Stimulated activated naive CD8-positive, alpha-beta T cell treated with anti-CD3 and anti-CD28 coated beads, Interleukin-15, Interleukin-2, amounts not matched to agents 100 U/mL and 50 U/mL, for 24 hours (primary cell): ENCODE results near the gene MRO.
"Not testable (repeated sequence)": the region's sequence is repeated elsewhere in the genome, so short reads cannot be mapped to it uniquely, and the experiment has no call there.

Experiments
- ATAC-seq: fragments of 150-1000 bp; cut with Tn5 transposase; one replicate; pipeline ENCODE4 v1.10.0; 2021
- DNase-seq: peaks from one replicate; pipeline ENCODE4 v3.0.0; 2021

Gene MRO

GRCh38 chr18:50791599-50792438, 28.0 kb downstream of the MRO start:
- ATAC-seq (no peak), DNase-seq (no peak)

GRCh38 chr18:50790948-50791347, 28.9 kb downstream of the MRO start:
- ATAC-seq (no peak), DNase-seq (no peak)

DNA sequence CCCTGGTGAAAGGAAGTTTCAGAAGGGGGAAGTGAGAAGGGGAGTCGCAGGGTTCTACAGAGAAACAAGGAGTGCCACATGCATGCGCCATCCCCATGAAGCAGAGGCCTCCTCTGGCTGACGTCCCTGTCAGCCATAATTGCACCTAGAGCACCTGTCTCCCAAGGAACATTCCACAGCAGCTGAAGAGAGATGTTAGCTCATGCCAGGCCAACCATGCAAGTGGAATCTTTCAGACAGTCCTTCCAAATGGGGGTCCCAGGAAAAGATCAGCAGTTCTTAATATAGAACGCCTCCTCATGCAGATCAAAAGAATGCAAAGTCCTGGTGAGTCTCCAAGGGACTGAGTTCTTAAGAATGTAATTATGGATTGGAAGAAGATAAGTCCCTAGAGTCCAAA, 29.6 kb downstream of the MRO start:
- DNase-seq = no peak
- ATAC-seq = no peak

- DNase-seq (no peak), ATAC-seq (no peak)
Measured at GRCh38 chr18:50788284-50788683, 31.5 kb downstream of the MRO start.

DNA sequence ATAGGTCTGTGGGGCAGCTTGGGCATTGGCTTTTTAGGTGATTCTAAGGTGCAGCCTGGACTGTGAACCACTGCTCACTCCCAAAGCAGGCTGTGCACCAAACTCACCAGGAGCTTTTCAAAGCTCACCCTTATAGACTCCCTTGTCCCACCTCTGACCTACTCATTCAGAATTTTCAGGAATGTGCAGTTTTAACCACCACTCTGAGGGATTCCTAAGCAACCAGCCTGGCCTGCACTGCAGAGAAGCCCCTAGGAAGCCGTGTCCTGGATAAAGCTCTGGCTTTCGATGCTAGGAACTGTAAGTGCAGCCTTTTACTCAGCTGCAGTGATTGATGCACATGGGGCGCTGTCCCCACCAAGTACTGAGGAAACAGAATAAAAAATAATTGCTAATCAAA, 33.0 kb downstream of the MRO start:
- no peak for ATAC-seq
- DNase-seq = no peak

GRCh38 chr18:50783553-50783952, 36.3 kb downstream of the MRO start:
- DNase-seq = no peak
- no peak for ATAC-seq

- ATAC-seq, DNase-seq: not testable (repeated sequence)
Measured at GRCh38 chr18:50779021-50779420, 40.8 kb downstream of the MRO start.

- ATAC-seq (no peak), DNase-seq (no peak)
Measured at GRCh38 chr18:50776383-50776782, 43.4 kb downstream of the MRO start.

GRCh38 chr18:50775726-50776125, 44.1 kb downstream of the MRO start:
- DNase-seq (no peak), ATAC-seq (no peak)

GRCh38 chr18:50775207-50775606, 44.6 kb downstream of the MRO start:
- no peak for ATAC-seq
- DNase-seq = no peak

GRCh38 chr18:50769463-50769862, 50.4 kb downstream of the MRO start:
- ATAC-seq = no peak
- no peak for DNase-seq

DNA sequence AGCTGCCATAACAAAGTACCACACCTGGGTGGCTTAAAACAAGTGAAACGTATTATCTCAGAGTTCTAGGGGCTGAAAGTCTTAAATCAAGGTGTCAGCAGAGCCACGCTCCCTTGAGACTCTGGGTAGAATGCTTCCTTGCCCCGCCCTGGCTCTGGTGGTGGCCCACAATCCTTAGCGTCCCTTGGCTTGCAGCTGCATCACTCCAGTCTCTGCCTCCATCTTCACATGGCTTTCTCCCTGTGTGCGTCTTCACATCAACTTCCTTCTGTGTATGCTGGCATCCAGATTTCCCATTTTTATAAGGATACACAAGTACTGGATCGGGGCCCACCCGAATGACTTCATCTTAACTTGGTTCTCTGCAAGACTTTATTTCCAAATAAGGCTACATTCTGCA, 62.5 kb downstream of the MRO start:
- DNase-seq (no peak), ATAC-seq (no peak)

- no peak for ATAC-seq
- no peak for DNase-seq
Measured at GRCh38 chr18:50754297-50754696, 65.5 kb downstream of the MRO start.

GRCh38 chr18:50753311-50753710, 66.5 kb downstream of the MRO start:
- ATAC-seq (no peak), DNase-seq (no peak)

DNA sequence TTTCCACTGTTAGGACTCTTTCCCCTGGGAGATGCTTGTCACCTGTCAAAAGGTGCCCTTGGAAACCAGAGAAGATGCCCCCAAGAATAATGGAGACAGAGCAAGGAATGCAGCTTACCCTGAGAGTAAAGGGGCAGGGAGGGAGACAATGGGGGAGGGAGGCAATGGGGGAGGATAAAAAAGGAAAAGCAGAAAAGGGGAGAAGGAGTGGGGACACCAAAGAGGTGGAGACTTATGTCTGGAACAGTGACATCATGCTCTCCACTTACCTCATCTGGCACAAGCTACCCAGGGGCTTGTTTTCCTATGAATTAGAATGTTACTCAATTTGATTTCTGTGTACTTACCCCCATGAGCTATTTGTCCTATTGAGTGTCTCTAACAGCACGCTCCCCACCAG, 67.9 kb downstream of the MRO start:
- no peak for ATAC-seq
- DNase-seq = no peak

- ATAC-seq = no peak
Measured at GRCh38 chr18:50751490-50751889, 68.3 kb downstream of the MRO start.

DNA sequence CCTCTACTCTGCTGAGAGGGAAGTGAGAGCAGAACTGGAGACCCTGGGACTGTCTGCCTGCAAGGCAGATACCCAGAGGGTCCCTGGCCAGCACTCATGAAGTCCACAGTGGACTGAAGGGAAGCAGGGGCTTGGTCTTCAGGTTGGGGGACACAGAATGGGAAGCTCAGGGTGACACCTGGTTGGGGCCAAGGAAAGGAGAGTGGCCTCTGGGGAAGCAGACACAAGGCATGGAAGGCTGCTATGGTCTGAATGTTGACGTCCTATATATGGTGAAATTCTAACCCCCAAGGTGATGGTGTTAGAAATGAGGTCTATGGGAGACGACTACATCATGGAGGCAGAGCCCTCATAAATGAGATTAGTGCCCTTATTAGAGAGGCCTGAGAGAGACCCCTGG, 69.3 kb downstream of the MRO start:
- DNase-seq = no peak

More at GRCh38 chr18:50751490-50751889, 68.3 kb downstream of the MRO start:
- DNase-seq = no peak

DNA sequence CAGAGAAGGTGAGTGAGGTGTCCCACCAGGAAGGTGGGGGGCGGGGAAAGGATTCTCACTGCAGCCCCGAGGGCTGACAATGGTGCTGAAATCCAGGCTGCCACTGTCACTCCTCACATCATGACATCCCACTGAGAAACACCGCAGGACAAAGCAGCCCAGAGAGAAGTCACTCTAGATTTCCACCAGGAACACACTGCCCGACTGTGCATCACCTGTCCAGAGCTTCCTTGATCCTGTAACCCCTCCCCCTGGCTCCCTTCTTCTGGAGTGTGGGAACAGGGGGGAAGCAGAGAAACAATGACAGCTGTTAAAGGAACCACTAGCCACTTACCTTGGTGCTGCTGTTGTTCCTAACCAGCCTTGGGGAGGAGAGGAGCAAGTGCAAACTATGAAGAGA, 69.9 kb downstream of the MRO start:
- ATAC-seq = no peak
- no peak for DNase-seq

More for the DNA sequence above, 69.3 kb downstream of the MRO start:
- no peak for ATAC-seq

- ATAC-seq (no peak), DNase-seq (no peak)
Measured at GRCh38 chr18:50749421-50749820, 70.4 kb downstream of the MRO start.

DNA sequence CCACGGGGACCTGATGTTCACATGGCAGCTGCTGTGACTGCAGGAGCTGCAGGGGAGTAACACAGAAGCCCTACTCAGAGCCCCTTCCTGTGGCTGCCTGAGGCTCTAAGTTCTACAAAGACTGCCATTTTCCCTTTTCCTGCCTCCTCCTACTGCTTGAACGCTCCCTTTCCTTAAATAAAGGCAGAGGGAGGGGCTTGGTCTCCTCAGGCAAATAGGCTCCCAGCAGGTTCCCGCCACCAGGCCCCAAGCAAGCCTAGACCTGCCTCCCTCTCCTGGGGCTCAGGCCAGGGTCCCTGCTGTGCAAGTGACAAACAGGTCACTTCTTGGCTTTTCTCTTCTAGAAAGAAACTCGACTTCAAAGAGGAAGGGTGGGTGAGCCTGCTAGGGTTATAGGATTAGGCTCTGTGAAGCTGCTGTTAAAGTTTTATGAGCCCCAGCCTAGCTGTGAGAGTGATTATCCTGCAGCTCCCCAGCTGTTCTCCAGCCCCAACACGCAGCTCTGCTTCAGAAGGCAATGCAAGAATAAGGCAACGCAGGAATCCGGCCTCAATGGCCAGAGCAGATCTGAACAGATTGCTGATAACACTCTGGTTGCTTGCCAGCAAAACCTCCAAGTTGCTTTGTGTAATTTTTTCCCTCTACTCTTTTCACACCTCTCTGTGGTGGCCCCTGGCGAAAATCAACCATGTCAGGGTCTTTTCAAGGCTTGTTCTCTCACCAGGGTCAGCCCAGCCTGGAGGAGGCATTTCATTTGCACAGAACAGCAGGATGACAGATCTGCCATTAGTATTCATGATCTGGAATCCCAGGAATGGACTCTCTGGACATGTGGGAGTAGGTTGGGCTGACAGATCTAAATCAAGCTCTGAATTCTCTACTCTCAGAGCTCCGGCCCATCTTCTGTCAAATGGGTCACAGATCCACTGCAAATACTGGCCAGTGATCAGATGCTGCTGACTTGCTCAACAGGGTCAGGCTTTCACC, 71.3 kb downstream of the MRO start:
- DNase-seq = no peak
- no peak for ATAC-seq

DNA sequence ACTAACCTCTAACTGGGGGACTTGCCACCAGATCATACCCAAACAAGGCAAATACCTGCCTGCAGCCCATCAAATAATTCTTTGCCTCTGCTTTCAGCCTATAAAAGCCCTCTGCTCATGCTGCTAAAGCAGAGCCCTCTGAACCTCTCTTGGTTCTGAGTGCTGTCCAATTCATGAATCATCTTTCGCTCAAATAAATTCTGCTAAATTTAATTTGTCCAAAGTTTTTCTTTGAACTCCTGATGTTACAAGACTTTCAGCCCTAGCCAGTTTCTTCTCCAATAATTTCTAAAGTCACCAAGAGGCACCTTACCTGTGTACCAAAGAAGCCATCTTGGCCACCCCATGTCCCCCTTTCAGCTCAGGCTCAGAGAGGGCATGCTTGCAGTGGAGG, 72.0 kb downstream of the MRO start:
- DNase-seq = no peak

GRCh38 chr18:50745945-50746344, 73.9 kb downstream of the MRO start:
- ATAC-seq = no peak
- no peak for DNase-seq

More for the DNA sequence above, 72.0 kb downstream of the MRO start:
- no peak for ATAC-seq
